Right lobe of liver (tissue), 4 donors: ENCODE measurements around the gene SPAG16.
"Not testable (repeated sequence)": the region's sequence is repeated elsewhere in the genome, so short reads cannot be mapped to it uniquely, and the experiment has no call there.

ENCODE experiments used
- CTCF ChIP-seq, 4 donors: fragments of 200-600 bp in 3 of 4; fragments of 450-650 bp in 1 of 4; IDR thresholded peaks; one replicate each; pipeline versions ENCODE4 v1.5.1 to v1.8.0; 2016 to 2022; ENCODE audit warnings: antibody characterized with exemption in 4 of 4, mild to moderate bottlenecking in 2 of 4
- POLR2A ChIP-seq: fragments of 450-650 bp; IDR thresholded peaks from one replicate; pipeline ENCODE4 v1.6.1; 2017; ENCODE audit warnings: antibody characterized with exemption, mild to moderate bottlenecking
- donor health status: DM: no; HTN: no; CAD: no.
- donor health status: DM: no; HTN: no; CAD: no.
- donor health status: DM: no; HTN: yes; CAD: no.

- not testable (repeated sequence) for TF ChIP-seq CTCF (IDR thresholded peaks at IDR 0.05); POLR2A
Observed at GRCh38 chr2:214062279-214062678, 778.0 kb downstream of the SPAG16 start.
